HepG2 (cell line): ENCODE data around the gene PSMD10.

Experiments
- CHD2 ChIP-seq: IDR thresholded peaks from 2 replicates; pipeline ENCODE4 v1.6.1; 2011; ENCODE audit warnings: low read depth, low read length, improper control_type of control experiment
- EZH2 ChIP-seq: conservative IDR thresholded peaks from 2 replicates; pipeline ENCODE4 v1.6.1; 2012; ENCODE audit warnings: mild to moderate bottlenecking, low read depth, low read length, moderate library complexity
- KAT7 ChIP-seq: IDR thresholded peaks from 2 replicates; pipeline ENCODE4 v1.6.1; 2018; ENCODE audit warnings: borderline replicate concordance, missing compliant biosample characterization
- NFE2L2 ChIP-seq: fragments of 150-350 bp; IDR thresholded peaks from 2 replicates; pipeline ENCODE4 v1.6.1; 2014; ENCODE audit warnings: low read length
- POLR2AphosphoS5 ChIP-seq: IDR thresholded peaks from 2 replicates; pipeline ENCODE4 v1.6.1; 2012; ENCODE audit warnings: low read depth, low read length
- RNF2 ChIP-seq: fragments of 450-650 bp; conservative IDR thresholded peaks from 2 replicates; pipeline ENCODE4 v1.6.1; 2016; ENCODE audit warnings: low read depth
- SMAD9 ChIP-seq: sonication (generic); formaldehyde crosslinking; IDR thresholded peaks from 2 replicates; pipeline ENCODE4 v1.5.1; 2020; ENCODE audit warnings: mild to moderate bottlenecking, missing genetic modification reagents
- SNRNP70 ChIP-seq: fragments of 200-400 bp; formaldehyde crosslinking; IDR thresholded peaks from 2 replicates; pipeline ENCODE4 v1.6.1; 2017; ENCODE audit warnings: mild to moderate bottlenecking, low read depth, low read length, moderate library complexity
- SRF ChIP-seq: IDR thresholded peaks from 2 replicates; pipeline ENCODE4 v1.6.1; 2011; ENCODE audit warnings: mild to moderate bottlenecking, low read depth, low read length, moderate library complexity
- TCF7L2 ChIP-seq: IDR thresholded peaks from 2 replicates; pipeline ENCODE4 v1.6.1; 2011; ENCODE audit warnings: mild to moderate bottlenecking, low read depth, low read length, moderate library complexity
- ZNF317 ChIP-seq: sonication (generic); formaldehyde crosslinking; IDR thresholded peaks from 2 replicates; pipeline ENCODE4 v1.5.0; 2020; ENCODE audit warnings: mild to moderate bottlenecking, missing genetic modification reagents
- ZNF335 ChIP-seq: sonication (generic); formaldehyde crosslinking; IDR thresholded peaks from 2 replicates; pipeline ENCODE4 v1.4.0; 2020; ENCODE audit warnings: missing genetic modification reagents
- TF ChIP-seq, protein P1 (sequence below): sonication (generic); formaldehyde crosslinking; IDR thresholded peaks from 2 replicates; pipeline ENCODE4 v1.4.0; 2020; ENCODE audit warnings: missing genetic modification reagents

DNA sequence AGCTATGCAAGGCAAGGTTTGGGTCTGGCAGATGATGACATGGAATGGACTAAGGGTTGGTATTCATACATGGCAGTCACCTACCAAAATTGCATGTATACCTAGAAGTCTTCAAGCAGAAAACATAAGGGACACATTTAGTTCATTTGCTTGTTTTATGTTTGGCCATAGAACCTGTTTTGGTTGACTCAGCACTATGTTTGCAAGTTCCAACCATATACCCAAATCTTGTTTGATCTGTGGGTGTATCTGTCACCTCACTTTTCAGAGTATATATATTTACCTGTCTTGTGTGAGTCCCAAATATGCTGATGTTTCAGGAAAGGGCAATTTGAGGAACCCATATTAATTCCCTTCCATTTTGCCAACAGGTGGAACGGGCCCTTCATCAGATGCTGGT, 39.5 kb upstream of the PSMD10 start:
- TF ChIP-seq TCF7L2 (no peak), RNF2 (no peak), CHD2 (no peak), SNRNP70 (no peak), SMAD9 (CRISPR knock-in tag) (no peak), NFE2L2 (no peak), POLR2AphosphoS5 (no peak), EZH2 (no peak), ZNF317 (CRISPR knock-in tag) (no peak), ZNF335 (CRISPR knock-in tag) (no peak), KAT7 (CRISPR knock-in tag) (no peak), SRF (no peak)
- TF ChIP-seq, protein P1, sequence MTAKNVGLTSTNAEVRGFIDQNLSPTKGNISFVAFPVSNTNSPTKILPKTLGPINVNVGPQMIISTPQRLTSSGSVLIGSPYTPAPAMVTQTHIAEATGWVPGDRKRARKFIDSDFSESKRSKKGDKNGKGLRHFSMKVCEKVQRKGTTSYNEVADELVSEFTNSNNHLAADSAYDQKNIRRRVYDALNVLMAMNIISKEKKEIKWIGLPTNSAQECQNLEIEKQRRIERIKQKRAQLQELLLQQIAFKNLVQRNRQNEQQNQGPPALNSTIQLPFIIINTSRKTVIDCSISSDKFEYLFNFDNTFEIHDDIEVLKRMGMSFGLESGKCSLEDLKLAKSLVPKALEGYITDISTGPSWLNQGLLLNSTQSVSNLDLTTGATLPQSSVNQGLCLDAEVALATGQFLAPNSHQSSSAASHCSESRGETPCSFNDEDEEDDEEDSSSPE (CRISPR knock-in tag) = no peak
